Superior temporal gyrus (tissue), 1 donor: Measurements from ENCODE around the gene NR4A1.

ENCODE experiments used
- DNase-seq: peaks from one replicate; pipeline ENCODE4 v3.0.0-alpha.2; 2016; ENCODE audit errors: extremely low spot score

Gene NR4A1

GRCh38 chr12:52058631-52059361 lies 7.6 kb downstream of the NR4A1 start:
- DNase-seq: peak; percentile 59

DNA sequence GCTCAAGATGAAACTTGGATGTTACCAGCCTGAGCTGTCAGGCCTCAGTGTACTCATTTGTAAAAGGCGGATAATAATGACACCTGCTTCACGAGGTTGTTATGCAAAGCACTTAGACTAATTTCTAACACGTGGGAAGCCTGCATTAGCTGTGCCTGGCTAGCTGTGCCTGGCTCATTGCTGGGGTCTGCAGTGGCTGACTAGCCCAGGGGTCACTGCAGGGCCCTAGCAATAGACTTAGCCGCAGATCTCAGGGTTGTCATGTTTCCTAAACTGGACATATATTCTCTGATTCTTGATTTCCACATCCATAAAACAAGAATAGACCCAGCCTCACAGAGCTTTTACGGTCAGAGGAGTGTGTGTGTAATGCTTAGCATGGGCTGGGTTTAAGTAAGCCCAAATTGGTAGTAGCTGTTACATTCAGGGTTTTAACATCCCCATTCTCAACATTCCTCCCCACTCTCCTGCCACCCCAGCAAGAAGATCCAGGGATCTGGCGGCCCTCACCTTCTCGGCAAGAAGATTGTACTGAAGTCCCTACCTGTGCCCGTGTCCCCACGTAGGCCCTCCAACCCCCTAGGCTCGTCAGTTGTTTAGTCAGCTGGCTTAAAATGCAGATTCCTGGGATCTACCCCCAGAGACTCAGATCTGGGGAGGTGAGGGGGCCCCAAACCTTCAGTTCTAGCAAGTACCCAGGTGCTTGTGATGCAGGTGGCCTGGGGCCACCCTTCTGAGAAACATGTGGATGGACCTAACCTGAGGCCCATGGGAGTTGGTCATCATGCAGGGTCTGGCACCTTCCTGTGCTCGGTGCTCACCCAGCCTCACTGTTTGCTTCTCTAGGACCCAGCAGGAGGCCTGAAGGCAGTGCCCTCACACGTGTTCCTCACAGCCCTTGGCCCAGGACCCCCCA lies 8.6 kb downstream of the NR4A1 start:
- DNase-seq: no peak

DNA sequence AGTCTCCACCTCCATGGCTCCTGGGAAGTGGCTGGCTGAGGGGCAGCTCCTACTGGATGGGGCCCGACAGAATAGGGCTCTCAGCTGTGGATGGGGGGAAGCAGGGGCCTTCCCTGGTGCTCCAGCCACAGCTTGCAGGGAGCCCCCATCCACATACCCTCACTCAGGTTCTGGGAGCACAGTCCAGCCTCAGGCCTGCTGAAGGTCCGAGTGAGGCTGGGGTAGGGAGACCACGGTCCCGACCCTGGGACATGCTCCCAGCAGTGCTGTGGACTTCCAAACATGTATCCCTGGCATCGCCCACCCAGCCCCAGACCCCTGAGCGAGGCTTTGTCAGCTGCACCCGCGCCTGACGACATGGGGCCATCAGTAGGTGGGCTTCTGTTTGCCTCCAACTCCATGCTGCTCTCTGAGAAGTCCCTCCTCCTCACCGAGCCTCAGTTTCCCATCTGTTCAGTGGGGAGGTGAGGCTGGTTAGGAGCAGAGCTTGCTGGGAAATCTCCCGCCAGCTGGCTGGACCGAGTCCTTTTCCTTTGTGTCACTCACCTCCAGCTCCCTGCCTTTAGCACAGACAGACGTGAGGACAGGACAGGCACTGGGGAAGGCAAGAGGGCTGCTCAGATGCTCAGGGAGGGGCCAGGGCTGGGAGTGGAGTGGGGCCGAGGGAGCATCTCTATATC lies 9.4 kb downstream of the NR4A1 start:
- DNase-seq: no peak

DNA sequence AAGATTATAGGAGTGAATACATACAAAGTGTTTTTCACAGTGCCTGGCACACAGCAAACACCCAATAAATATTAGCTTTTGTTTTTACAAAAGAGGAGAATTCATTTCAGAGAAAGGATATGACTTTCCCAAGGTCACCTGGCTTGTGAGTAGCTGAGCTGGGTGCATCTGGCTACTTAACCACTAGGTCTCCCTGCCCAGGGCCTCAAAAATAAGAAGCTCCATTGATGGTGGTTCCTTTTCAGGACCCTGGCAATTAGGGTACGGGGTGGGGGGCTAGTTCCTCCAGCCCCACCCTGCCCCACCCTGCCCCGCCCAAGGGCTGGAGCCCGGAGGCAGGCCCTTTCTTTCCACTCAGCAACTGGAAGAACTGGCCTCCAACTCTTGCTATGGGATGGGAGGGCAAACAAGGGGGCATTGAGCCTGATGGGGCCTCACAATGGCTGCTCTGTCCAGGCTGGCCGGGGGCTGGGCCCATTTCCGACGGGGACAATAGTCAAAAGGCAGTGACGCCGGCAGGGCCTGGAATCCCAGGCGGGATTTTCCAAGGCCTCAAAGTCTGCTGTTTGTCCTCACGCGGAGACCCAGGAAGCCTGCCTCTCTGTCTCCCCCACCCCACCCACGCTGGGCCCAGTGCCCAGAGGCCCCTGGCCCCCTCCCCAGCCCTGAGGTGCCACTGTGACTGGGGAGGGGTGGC lies 10.4 kb downstream of the NR4A1 start:
- DNase-seq: peak; percentile 95

- peak; percentile 42 for DNase-seq
Measured at GRCh38 chr12:52062167-52063081, 11.2 kb downstream of the NR4A1 start.

- DNase-seq: no peak
Measured at GRCh38 chr12:52063082-52063924, 12.1 kb downstream of the NR4A1 start.

DNA sequence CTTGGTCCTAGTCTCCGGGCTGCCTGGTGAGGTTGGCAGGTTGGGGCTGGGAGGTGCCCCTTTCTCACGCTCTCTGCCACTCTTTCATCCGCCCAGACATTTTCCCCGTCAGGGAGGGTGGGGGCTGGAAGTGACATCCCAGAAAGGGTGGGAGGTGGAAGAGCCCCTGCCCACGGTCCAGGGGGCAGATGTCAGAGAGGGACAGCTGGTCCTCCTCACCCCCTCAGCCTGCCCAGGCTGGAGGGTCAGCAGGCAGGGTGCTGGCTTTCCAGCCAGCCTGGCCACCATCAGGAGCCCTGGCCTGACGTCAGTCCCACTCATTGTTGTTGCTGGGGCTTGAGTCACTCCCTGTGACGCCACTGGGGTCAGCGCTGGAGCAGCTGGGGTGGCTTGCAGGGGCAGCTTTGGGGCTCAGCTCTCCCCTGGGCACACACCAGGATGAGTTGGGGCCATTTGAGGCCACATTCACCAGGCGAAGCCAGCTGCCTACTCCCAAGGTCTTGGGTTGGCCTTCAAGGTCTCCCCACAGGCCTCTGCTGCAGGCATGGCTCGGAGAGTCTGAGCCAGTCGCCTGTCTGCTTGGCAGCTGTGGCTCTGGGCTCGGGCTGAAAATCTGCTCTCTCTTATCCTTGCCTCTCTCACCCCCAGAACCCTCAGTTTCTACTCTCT lies 12.9 kb downstream of the NR4A1 start:
- no peak for DNase-seq

- DNase-seq: no peak
Measured at GRCh38 chr12:52066346-52067080, 15.3 kb downstream of the NR4A1 start.

DNA sequence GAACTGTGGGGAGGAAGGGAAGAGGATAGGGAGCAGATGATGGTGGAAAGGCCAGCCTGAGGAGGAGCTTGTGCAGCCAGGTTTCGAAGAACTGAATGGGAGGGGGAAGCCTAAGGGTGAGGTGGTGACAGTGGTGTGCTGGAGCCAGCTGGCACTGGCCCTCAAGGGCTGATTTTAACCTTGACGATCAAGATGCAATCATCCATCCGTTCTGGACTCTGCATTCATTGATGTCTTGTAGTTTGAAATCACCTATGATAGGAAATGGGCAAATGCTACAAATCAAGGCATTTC lies 15.8 kb downstream of the NR4A1 start:
- no peak for DNase-seq

DNA sequence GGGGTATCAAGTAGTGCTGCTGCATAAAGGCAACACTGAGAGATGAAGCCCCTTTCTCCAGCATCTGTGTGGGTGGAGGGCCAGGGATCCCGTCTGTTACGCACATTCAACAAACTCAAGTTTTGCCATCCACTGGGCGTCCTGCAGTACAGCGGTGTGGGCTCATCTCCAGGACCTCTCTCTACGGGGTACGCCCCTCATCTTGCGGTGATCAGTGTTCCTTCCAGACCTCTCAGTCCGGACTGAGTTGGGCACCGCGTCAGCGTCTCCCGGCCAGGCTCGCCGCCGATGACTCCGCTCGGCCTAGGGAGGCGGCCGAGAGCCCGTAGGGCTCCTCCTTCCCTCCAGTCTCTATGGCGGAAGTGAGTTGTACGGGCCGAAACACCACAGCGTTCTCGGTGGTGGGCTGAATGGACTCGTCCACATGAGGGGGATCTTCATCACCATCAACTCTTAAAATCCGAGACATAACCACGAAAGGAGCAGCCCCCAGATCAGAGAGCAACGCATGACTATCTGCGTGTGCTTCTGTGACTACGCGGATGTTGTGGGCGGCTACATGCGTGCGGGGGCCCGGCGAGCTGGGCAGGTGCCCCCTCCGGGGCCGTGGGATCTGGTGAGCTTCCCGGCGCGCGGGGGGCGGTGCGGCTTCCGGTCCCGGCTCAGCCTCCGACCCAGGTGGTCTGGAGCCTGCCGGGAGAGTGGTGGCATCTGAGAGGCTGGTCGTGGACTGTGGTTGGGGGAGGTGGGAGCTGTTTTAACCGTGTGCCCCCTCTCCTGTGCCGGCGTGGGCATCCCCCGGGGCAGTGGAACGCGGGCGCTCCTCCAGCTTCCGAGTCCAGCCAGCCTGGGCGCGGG lies 18.3 kb downstream of the NR4A1 start, which contains the start of gene ATG101:
Gene ATG101, plus strand, starts transcription at position 652 of the 858 bp plus-strand sequence. CDS start 3,673 bp downstream, outside the sequence.
- DNase-seq: peak; percentile 97

DNA sequence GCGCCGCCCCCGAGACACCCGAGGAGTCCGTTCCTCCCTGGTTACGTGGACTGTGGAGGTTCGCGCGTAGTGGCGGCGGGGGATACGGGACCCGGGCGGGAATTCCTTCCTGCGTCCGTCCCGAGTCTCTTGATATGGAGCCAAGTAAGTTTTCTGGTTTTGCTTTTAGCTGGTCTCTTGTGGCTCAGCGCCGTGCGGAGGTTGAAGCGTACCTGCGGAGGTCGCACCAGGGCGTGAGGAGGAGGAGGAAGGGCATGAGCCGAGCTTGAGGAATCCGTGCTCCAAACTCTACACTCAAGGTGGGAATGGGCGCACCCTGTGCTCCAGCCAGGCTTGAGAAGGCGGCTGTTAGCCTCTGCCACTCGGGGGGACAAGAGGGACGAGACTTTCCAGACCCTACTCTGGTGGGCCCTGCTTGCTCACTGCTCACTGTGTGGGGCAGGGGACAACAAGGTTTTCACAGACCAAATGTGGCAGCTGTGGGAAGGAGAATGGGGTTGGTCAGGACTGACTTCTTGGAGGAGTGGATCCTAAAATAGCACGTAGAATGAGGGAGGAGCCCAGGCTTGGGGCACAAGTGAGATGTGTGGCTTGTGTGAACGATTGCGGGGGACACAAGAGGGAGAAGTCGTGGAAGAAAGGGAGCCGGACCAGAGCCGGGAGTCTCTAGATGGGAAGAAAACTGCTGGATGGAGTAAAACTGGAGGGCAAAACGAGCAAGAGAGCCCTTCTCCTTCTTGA lies 19.1 kb downstream of the NR4A1 start:
- no peak for DNase-seq

DNA sequence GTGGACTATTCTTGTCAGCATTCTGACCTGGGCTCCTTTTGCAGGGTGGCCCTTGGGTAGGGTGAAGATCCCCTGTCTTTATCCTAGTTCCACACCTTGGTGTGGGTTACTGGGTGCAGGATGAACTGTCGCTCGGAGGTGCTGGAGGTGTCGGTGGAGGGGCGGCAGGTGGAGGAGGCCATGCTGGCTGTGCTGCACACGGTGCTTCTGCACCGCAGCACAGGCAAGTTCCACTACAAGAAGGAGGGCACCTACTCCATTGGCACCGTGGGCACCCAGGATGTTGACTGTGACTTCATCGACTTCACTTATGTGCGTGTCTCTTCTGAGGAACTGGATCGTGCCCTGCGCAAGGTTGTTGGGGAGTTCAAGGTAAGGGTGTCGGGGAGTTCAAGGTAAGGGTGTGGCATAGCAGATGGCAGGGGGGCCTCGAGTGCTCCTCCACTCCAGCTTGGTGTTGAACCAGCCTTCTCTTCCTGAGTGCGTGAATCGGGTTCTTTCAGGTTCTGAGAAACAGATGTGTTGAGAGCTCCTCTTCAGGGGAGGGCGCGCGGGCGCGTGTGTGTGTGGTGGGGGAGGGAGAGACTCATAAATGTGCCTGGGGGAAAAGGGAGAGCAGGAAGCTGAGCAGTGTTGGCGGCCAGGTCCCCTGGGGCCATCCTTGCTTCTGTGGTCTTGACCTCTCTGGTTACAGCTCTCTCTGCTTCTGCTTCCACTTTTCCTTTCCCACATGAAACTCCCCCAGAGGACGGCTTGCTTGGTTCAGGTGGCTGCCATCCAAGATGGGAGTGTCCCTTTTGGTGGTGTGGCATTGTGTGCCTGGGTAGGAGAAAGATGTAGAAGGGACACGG lies 22.5 kb downstream of the NR4A1 start:
- DNase-seq: no peak

DNA sequence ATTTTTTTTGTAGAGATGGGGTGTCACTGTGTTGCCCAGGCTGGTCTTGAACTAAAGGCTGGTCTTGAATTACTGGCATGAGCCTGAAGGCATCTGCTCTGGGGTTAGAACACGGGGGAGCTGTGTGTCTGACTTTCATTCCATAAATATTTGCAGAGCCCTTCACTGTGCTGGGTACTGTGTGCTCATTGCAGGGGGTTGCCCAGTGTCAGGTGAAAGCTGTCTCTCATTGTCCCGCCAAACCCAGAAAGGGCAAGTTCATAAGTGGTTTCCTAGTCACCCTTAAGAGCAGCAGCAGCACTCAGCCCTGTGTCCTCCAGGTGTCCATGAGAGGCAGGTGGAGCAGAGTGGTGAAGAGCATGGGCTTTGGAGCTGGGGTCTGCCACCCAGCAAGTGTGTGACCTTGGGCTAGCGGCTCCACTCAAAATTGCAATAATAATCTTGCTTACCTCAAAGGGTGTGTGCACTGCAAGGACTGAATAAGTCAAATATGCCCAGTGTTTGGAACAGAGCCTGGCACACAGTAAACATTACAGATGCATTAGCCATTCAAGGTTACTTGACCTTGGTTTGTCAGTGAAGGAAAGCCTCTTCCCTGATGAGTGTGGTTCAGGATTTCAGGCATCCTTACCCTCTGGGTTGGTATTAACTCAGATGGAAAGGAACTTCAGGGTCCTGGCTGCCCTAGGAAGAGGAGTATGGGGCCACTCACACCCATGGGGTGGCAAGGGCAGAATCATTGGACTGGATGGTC lies 23.9 kb downstream of the NR4A1 start:
- no peak for DNase-seq

DNA sequence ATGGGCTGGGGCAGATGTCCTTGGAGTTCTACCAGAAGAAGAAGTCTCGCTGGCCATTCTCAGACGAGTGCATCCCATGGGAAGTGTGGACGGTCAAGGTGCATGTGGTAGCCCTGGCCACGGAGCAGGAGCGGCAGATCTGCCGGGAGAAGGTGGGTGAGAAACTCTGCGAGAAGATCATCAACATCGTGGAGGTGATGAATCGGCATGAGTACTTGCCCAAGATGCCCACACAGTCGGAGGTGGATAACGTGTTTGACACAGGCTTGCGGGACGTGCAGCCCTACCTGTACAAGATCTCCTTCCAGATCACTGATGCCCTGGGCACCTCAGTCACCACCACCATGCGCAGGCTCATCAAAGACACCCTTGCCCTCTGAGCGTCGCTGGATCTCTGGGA lies 25.6 kb downstream of the NR4A1 start:
- no peak for DNase-seq

- DNase-seq: no peak
Measured at GRCh38 chr12:52078276-52078675, 27.0 kb downstream of the NR4A1 start.
